HG03342 (cell line): ENCODE data around the gene ACY1.
A peak's percentile ranks its signal among the peaks of the same experiment; 100 is the strongest.

Source experiments
- ATAC-seq: cut with Tn5 transposase; IDR thresholded peaks from one replicate; pipeline ENCODE4 v1.9.1; 2021; ENCODE audit warnings: mild to moderate bottlenecking, moderate library complexity; ENCODE audit not compliant: unreplicated experiment

The ACY1 gene

GRCh38 chr3:51982838-51983577 is at the start of gene ACY1:
Gene ACY1, plus strand, starts transcription at chr3:51983535. Its CDS starts 530 bp downstream, at chr3:51984065.
- ATAC-seq: peak; percentile 67

GRCh38 chr3:51934139-51934850 is 49.0 kb upstream of the ACY1 start:
- ATAC-seq: no peak

- ATAC-seq: no peak
These were observed 48.1 kb upstream of the ACY1 start for GRCh38 chr3:51934991-51935885.

GRCh38 chr3:51935886-51936755 is 47.2 kb upstream of the ACY1 start:
- no peak for ATAC-seq

GRCh38 chr3:51937014-51937413 is 46.3 kb upstream of the ACY1 start:
- ATAC-seq: no peak

GRCh38 chr3:51937611-51938450 is 45.5 kb upstream of the ACY1 start:
- ATAC-seq: no peak

- ATAC-seq: no peak
These were observed 44.4 kb upstream of the ACY1 start for GRCh38 chr3:51938780-51939425.

- ATAC-seq: no peak
These were observed 42.5 kb upstream of the ACY1 start for GRCh38 chr3:51940648-51941462.

- ATAC-seq: no peak
These were observed 41.9 kb upstream of the ACY1 start for GRCh38 chr3:51941463-51941797.

- ATAC-seq: peak; percentile 89
These were observed 41.3 kb upstream of the ACY1 start, which contains the start of the genes PARP3 and RRP9 for GRCh38 chr3:51941798-51942602. Gene PARP3, plus strand, starts transcription at chr3:51942363. Its CDS starts 993 bp downstream, at chr3:51943356. Gene RRP9, minus strand, starts transcription at chr3:51941904. Its CDS starts 37 bp downstream, at chr3:51941867.

- peak; percentile 25 for ATAC-seq
These were observed 40.5 kb upstream of the ACY1 start for GRCh38 chr3:51942603-51943450.

- no peak for ATAC-seq
These were observed 39.6 kb upstream of the ACY1 start for GRCh38 chr3:51943451-51944391.

- no peak for ATAC-seq
These were observed 38.8 kb upstream of the ACY1 start for GRCh38 chr3:51944451-51945021.

GRCh38 chr3:51945031-51945840 is 38.1 kb upstream of the ACY1 start:
- ATAC-seq: no peak
